T-cell (primary cell): Measurements from ENCODE around the gene CLIC4. TPM values are rescaled to one million over a fixed set of nuclear protein-coding genes. Genes with fewer than 3 reads are reported as not detected.

ENCODE experiments used
- ATAC-seq, 4 experiments: fragments of 200-7000 bp in 3 of 4; fragments of 150-1000 bp in 1 of 4; cut with Tn5 transposase; replicated peaks in 1 of 4; 1 replicate in 3 of 4; 2 replicates in 1 of 4; pipeline ENCODE4 v1.10.0; 2021; ENCODE audit warnings: moderate library complexity in 3 of 4, mild to moderate bottlenecking in 2 of 4, moderate number of reproducible peaks in 1 of 4
- CTCF ChIA-PET, 2 donors: fragments of 300-600 bp; sonication (Branson Sonifier 250); formaldehyde crosslinking; loops; one replicate each; lab custom pipeline; 2022; ENCODE audit warnings: antibody characterized with exemption in 2 of 2; lab: Charles Lee
- POLR2A ChIA-PET, 2 donors: fragments of 300-600 bp; sonication (Branson Sonifier 250); formaldehyde crosslinking; loops; one replicate each; lab custom pipeline; 2022; ENCODE audit warnings: antibody characterized with exemption in 2 of 2; lab: Charles Lee
- DNase-seq, 35 experiments: peaks; one replicate each; pipeline versions ENCODE4 v3.0.0 to v3.0.0-alpha.2; 2013 to 2023
- H3K27ac ChIP-seq: one replicate; pipeline ENCODE4 v1.5.1; 2013; ENCODE audit warnings: low read length
- H3K27me3 ChIP-seq, 2 experiments: replicated peaks in 1 of 2; 1 replicate in 1 of 2; 2 replicates in 1 of 2; pipeline versions ENCODE4 v1.6.1 to v1.7.0; 2013; ENCODE audit warnings: low read length in 1 of 2, mixed read lengths in 1 of 2; ENCODE audit not compliant: control insufficient read depth in 2 of 2, insufficient read depth in 2 of 2; ENCODE audit errors: extremely low read depth in 1 of 2
- H3K36me3 ChIP-seq, 2 donors: 1 replicate in 1 of 2; 2 replicates in 1 of 2; pipeline versions ENCODE4 v1.6.1 to v1.7.0; 2013; ENCODE audit warnings: low read length in 1 of 2; ENCODE audit not compliant: control insufficient read depth in 2 of 2, insufficient read depth in 1 of 2; ENCODE audit errors: extremely low read depth in 1 of 2
- H3K4me1 ChIP-seq, 2 experiments: 1 replicate in 1 of 2; 2 replicates in 1 of 2; pipeline versions ENCODE4 v1.6.1 to v1.7.0; 2013; ENCODE audit warnings: low read length in 2 of 2, mixed read lengths in 1 of 2; ENCODE audit not compliant: insufficient read depth in 2 of 2, control insufficient read depth in 1 of 2; ENCODE audit errors: extremely low read depth in 1 of 2
- H3K4me3 ChIP-seq, 2 donors: 1 replicate in 1 of 2; 2 replicates in 1 of 2; pipeline versions ENCODE4 v1.5.1 to v1.7.0; 2013; ENCODE audit warnings: mild to moderate bottlenecking in 2 of 2, low read length in 1 of 2, moderate library complexity in 1 of 2; ENCODE audit not compliant: control insufficient read depth in 1 of 2; ENCODE audit errors: extremely low read depth in 1 of 2
- H3K9me3 ChIP-seq: 2 replicates; pipeline ENCODE4 v1.7.0; 2013
- H3K27ac Mint-ChIP-seq, 2 donors: one replicate each; pipeline ENCODE4 v1.8.0; 2020 to 2021; ENCODE audit warnings: mild to moderate bottlenecking in 2 of 2, mixed read lengths in 2 of 2
- H3K27me3 Mint-ChIP-seq, 2 donors: one replicate each; pipeline ENCODE4 v1.8.0; 2021 to 2022; ENCODE audit warnings: mixed read lengths in 2 of 2
- H3K36me3 Mint-ChIP-seq: one replicate; pipeline ENCODE4 v1.8.0; 2021; ENCODE audit warnings: mixed read lengths
- H3K4me1 Mint-ChIP-seq, 3 donors: one replicate each; pipeline ENCODE4 v1.8.0; 2020 to 2022; ENCODE audit warnings: mixed read lengths in 3 of 3, mild to moderate bottlenecking in 1 of 3
- H3K4me3 Mint-ChIP-seq, 3 donors: one replicate each; pipeline ENCODE4 v1.8.0; 2020 to 2022; ENCODE audit warnings: mild to moderate bottlenecking in 3 of 3, mixed read lengths in 3 of 3, moderate library complexity in 3 of 3
- H3K9me3 Mint-ChIP-seq, 3 donors: one replicate each; pipeline ENCODE4 v1.8.0; 2020 to 2022; ENCODE audit warnings: mixed read lengths in 3 of 3
- WGBS: methylation state at CpG from one replicate; pipeline ENCODE4 v1.1.5; 2013; ENCODE audit warnings: missing lambda C conversion rate; ENCODE audit not compliant: insufficient coverage; 5-methylcytosine and 5-hydroxymethylcytosine counted together
- total RNA-seq, 35 experiments: library from RNA in 6 of 35; stranded (reverse) in 6 of 35; fragments of 120-200 nt in 1 of 35; gene quantifications; one replicate each; pipeline versions ENCODE4 v1.2.1 to v1.2.4 and lab custom pipeline; 2013 to 2026

CLIC4 gene
- total RNA-seq, 5 donors from 2014 or later (not counting 1 experiment from before 2014, with no cell fraction given) = 0.75 to 9.1 (median 5.5) TPM

DNA sequence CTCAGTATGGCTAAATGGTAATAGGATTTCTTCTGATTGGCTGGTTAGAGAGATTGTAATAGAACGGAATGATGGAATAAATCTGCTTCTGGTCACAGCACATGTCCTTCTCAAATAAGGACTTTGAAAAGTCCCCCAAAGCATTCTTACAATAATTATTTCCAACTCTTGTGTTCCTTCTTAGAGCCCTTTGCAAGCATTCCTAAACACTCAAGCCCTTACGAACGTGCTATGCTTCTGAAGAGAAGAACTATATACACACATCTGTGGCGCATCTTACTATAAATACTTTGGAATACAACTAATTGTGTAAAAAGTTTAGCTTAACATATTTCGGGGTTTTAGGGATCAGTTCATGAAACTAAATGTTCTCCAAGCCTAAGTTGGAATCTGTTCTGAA, 25.6 kb downstream of the CLIC4 start:
- H3K27ac ChIP-seq = no peak overlapping the region
- H3K4me1 ChIP-seq = peaks cover 0 to 4% of the 10 kb centered on the region in 2 experiments
- no peak for ATAC-seq
- DNase-seq = no peak
- H3K27me3 ChIP-seq = no peaks in the 10 kb centered on the region
- Mint-ChIP-seq H3K27ac (no peak overlapping the region), H3K9me3 (no peaks in the 10 kb centered on the region), H3K4me3 (no peak overlapping the region), H3K36me3 (no peaks in the 10 kb centered on the region), H3K4me1 (peaks cover 0 to 4% (median 0%) of the 10 kb centered on the region in 3 donors), H3K27me3 (no peaks in the 10 kb centered on the region)
- WGBS = 60% methylated on average over 1 of the region's 5 CpGs
- H3K4me3 ChIP-seq = no peak overlapping the region
- ChIA-PET POLR2A (no interaction called here), CTCF (interaction anchor here in 1 of 2 donors (0.5 kb wide), 1 partner anchor 895 kb away, joined by 4 read pairs; no protein-coding TSS in a partner anchor)
- H3K36me3 ChIP-seq = no peaks in the 10 kb centered on the region
- no peaks in the 10 kb centered on the region for H3K9me3 ChIP-seq

DNA sequence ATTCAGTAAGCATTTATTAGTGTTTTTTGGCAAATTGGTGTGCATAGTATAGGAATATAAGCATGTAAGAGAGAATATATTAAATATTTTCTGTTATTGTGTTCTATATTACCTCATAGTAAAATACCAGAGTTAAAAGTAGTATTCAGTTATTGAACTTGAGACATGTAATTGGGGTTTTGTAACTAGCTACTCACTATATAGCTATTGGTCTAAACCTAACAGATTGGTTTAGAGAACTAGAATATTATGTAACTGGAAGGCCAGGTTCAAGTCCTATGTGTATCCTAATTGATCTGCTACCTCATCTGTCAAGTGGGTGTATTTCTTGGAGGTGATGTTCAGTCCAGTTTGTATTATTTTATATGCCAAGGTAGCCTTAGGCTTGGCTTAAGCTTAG, 26.3 kb downstream of the CLIC4 start:
- Histone ChIP-seq H3K36me3 (no peaks in the 10 kb centered on the region), H3K9me3 (no peaks in the 10 kb centered on the region), H3K27me3 (no peaks in the 10 kb centered on the region), H3K4me3 (no peak overlapping the region), H3K27ac (no peak overlapping the region), H3K4me1 (peaks cover 0 to 4% of the 10 kb centered on the region in 2 experiments)
- no peaks in the 10 kb centered on the region for H3K36me3 Mint-ChIP-seq
- no peak for ATAC-seq
- no peaks in the 10 kb centered on the region for H3K9me3 Mint-ChIP-seq
- no peak for DNase-seq
- no peak overlapping the region for H3K27ac Mint-ChIP-seq
- ChIA-PET POLR2A (no interaction called here), CTCF (interaction anchor here in 1 of 2 donors (0.5 kb wide), 1 partner anchor 894 kb away, joined by 4 read pairs; no protein-coding TSS in a partner anchor)
- no peak overlapping the region for H3K4me3 Mint-ChIP-seq
- peaks cover 0 to 4% (median 0%) of the 10 kb centered on the region in 3 donors for H3K4me1 Mint-ChIP-seq
- no peaks in the 10 kb centered on the region for H3K27me3 Mint-ChIP-seq

DNA sequence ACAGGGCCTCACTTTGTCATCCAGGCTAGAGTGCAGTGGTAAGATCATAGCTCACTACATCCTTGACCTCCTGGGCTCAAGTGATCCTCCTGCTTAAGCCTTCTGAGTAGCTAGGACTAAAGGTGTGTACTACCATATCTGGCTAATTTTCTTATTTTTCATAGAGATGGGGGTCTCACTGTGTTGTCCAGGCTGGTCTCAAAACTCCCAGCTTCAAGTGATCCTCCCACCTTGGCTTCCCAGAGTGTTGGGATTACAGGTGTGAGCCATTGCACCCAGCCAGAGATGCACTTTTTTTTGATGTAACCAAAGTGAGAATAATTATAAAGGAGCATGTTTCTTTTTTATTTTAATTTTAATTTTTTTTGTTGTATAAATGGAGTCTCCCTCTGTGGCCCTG, 28.4 kb downstream of the CLIC4 start:
- Mint-ChIP-seq H3K9me3 (no peaks in the 10 kb centered on the region), H3K36me3 (no peaks in the 10 kb centered on the region), H3K4me3 (no peak overlapping the region), H3K4me1 (peaks cover 0 to 4% (median 0%) of the 10 kb centered on the region in 3 donors), H3K27me3 (no peaks in the 10 kb centered on the region), H3K27ac (no peak overlapping the region)
- ChIA-PET POLR2A (interaction anchor here in 1 of 2 donors (0.6 kb wide), 1 partner anchor 308 kb away, joined by 3 read pairs; no protein-coding TSS in a partner anchor), CTCF (no interaction called here)
- Histone ChIP-seq H3K27me3 (no peaks in the 10 kb centered on the region), H3K4me1 (peaks cover 0 to 4% of the 10 kb centered on the region in 2 experiments), H3K9me3 (no peaks in the 10 kb centered on the region), H3K36me3 (no peaks in the 10 kb centered on the region), H3K27ac (no peak overlapping the region), H3K4me3 (no peak overlapping the region)
- ATAC-seq (no peak), DNase-seq (no peak)

DNA sequence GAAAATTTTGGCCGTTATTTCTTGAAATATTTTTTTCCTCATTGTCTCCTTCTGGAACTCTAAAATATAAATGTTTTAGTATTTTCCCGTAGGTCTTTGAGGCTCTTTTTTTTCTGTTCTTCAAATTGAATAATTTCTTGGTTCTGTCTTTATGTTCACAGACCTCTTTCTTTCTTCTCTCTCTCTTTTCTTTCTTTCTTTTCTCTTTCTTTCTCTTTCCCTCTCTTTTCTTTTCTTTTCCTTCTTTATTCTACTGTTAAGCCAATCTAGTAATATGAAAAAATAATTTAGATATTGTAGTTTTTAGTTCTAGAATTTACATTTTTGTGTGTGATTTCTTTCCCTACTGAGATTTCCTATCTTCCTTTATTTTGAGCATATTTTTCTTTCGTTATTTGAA, 30.1 kb downstream of the CLIC4 start:
- peaks cover 0 to 4% (median 0%) of the 10 kb centered on the region in 3 donors for H3K4me1 Mint-ChIP-seq
- H3K27me3 Mint-ChIP-seq = no peaks in the 10 kb centered on the region
- Histone ChIP-seq H3K27me3 (no peaks in the 10 kb centered on the region), H3K36me3 (no peaks in the 10 kb centered on the region), H3K27ac (no peak overlapping the region), H3K4me3 (no peak overlapping the region), H3K9me3 (no peaks in the 10 kb centered on the region), H3K4me1 (peaks cover 0 to 2% of the 10 kb centered on the region in 2 experiments)
- DNase-seq = no peak
- no CpG with 5 or more reads among the region's 3 CpGs for WGBS
- CTCF ChIA-PET = no interaction called here
- no peaks in the 10 kb centered on the region for H3K9me3 Mint-ChIP-seq
- H3K36me3 Mint-ChIP-seq = no peaks in the 10 kb centered on the region
- ATAC-seq = no peak
- H3K4me3 Mint-ChIP-seq = no peak overlapping the region
- POLR2A ChIA-PET = no interaction called here
- H3K27ac Mint-ChIP-seq = no peak overlapping the region

DNA sequence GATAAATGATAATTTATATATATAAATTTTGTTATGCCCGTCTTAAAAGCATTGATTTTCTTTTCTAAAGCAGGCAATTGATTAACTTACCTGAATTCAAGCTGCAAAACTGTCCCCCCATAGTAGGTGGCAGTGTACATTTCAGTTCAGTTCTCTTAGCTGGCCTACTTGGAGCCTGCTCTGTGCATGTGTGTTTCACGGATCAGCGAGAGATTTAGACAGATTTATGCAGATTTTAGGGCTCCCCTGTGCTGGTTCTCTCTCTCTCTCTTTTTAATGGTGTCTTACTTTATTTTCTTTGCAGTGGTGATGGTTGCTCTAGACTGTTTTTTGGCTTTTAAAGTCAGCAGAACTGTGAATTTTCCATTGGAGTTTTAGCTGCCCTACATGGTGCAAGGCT, 30.7 kb downstream of the CLIC4 start:
- no peak overlapping the region for H3K4me3 Mint-ChIP-seq
- Histone ChIP-seq H3K9me3 (no peaks in the 10 kb centered on the region), H3K27ac (no peak overlapping the region), H3K4me3 (no peak overlapping the region), H3K4me1 (no peaks in the 10 kb centered on the region), H3K27me3 (no peaks in the 10 kb centered on the region), H3K36me3 (no peaks in the 10 kb centered on the region)
- no peaks in the 10 kb centered on the region for H3K27me3 Mint-ChIP-seq
- CTCF ChIA-PET = no interaction called here
- no peaks in the 10 kb centered on the region for H3K9me3 Mint-ChIP-seq
- WGBS = 100% methylated on average over 1 of the region's 3 CpGs
- no peak overlapping the region for H3K27ac Mint-ChIP-seq
- H3K4me1 Mint-ChIP-seq = no peaks in the 10 kb centered on the region
- H3K36me3 Mint-ChIP-seq = no peaks in the 10 kb centered on the region
- DNase-seq (no peak), ATAC-seq (no peak)
- POLR2A ChIA-PET = interaction anchor here in 1 of 2 donors (0.7 kb wide), 1 partner anchor 344 kb away, joined by 3 read pairs; no protein-coding TSS in a partner anchor

DNA sequence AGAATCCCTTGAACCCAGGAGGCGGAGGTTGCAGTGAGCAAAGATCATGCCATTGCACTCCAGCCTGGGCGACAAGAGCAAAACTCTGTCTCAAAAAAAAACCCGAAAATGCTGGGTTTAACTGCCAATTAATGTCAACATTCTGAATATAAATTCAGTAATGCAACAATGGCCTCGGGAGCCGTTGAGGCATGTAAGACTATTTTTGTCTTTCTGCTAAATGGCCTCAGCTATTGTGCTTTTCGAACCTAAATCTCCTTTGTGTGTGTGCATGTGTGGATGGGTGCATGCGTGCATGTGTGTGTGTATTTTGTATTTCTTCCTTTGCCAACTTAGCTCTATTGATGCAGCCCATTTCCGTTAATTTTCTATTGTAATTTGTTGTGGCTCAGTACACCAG, 31.6 kb downstream of the CLIC4 start:
- WGBS = 92% methylated on average over 5 of the region's 8 CpGs
- POLR2A ChIA-PET = no interaction called here
- Histone ChIP-seq H3K27me3 (no peaks in the 10 kb centered on the region), H3K4me1 (no peaks in the 10 kb centered on the region), H3K4me3 (no peak overlapping the region), H3K36me3 (no peaks in the 10 kb centered on the region), H3K9me3 (no peaks in the 10 kb centered on the region), H3K27ac (no peak overlapping the region)
- Mint-ChIP-seq H3K4me1 (no peaks in the 10 kb centered on the region), H3K9me3 (no peaks in the 10 kb centered on the region), H3K36me3 (no peaks in the 10 kb centered on the region), H3K27ac (no peak overlapping the region), H3K4me3 (no peak overlapping the region), H3K27me3 (peaks cover 0 to 2% of the 10 kb centered on the region in 2 donors)
- ATAC-seq (no peak), DNase-seq (no peak)
- CTCF ChIA-PET = interaction anchor here in 1 of 2 donors (0.5 kb wide), 1 partner anchor 32 kb away, joined by 3 read pairs; the partner anchor contains the start of gene CLIC4
